Testis (tissue), 3 donors: ENCODE data around the gene ABCF2. TPM values are rescaled to one million over a fixed set of nuclear protein-coding genes. Genes with fewer than 3 reads are reported as not detected.

Experiments
- DNase-seq: peaks from one replicate; pipeline ENCODE4 v3.0.0-alpha.2; 2019
- H3K27ac ChIP-seq, 2 donors: fragments of 200-600 bp; sonication (generic); one replicate each; pipeline ENCODE4 v1.5.1; 2019
- H3K27me3 ChIP-seq: fragments of 200-600 bp; sonication (generic); one replicate; pipeline ENCODE4 v1.5.1; 2019
- H3K36me3 ChIP-seq: fragments of 200-600 bp; sonication (generic); one replicate; pipeline ENCODE4 v1.5.1; 2017; ENCODE audit warnings: low read depth; ENCODE audit errors: missing control alignments
- H3K4me1 ChIP-seq: fragments of 200-600 bp; sonication (generic); one replicate; pipeline ENCODE4 v1.5.1; 2019
- H3K4me3 ChIP-seq, 2 donors: fragments of 200-600 bp; sonication (generic); one replicate each; pipeline ENCODE4 v1.5.1; 2017 to 2019
- H3K9me3 ChIP-seq: fragments of 200-600 bp; sonication (generic); one replicate; pipeline ENCODE4 v1.5.1; 2017
- POLR2A ChIP-seq: fragments of 450-650 bp; IDR thresholded peaks from one replicate; pipeline ENCODE4 v1.6.1; 2017; ENCODE audit warnings: antibody characterized with exemption, mild to moderate bottlenecking, moderate library complexity
- WGBS, 2 donors: methylation state at CpG; one replicate each; pipeline ENCODE4 v1.1.5; 2018; 5-methylcytosine and 5-hydroxymethylcytosine counted together
- intact Hi-C: fragments of 100-400 bp; cut with DNase I; formaldehyde crosslinking; loops from one replicate; pipeline ENCODE4 v1.15.1; 2023; ENCODE audit warnings: low total_unique reads
- polyA plus RNA-seq: library from polyadenylated mRNA; stranded (reverse); fragments of 350-450 nt; fragmentation: Illumina TruSeq; extraction: RNeasy Lipid Tissue Mini Kit (QIAGEN cat#74804); gene quantifications from one replicate; pipeline ENCODE4 v1.2.3, GENCODE V29; 2014; ENCODE audit warnings: low read depth, low replicate concordance; ENCODE audit not compliant: insufficient read depth
- total RNA-seq, 2 donors: library from RNA; depleted of rRNA; stranded (reverse); fragments of >200 nt; gene quantifications; one replicate each; pipeline ENCODE4 v1.2.3, GENCODE V29; 2016
- TF ChIP-seq, protein P1 (sequence below), 3 experiments: fragments of 450-650 bp in 2 of 3; fragments of 200-600 bp in 1 of 3; sonication (generic) in 1 of 3; IDR thresholded peaks; one replicate each; pipeline ENCODE4 v1.5.1; 2016 to 2019; ENCODE audit warnings: antibody characterized with exemption in 3 of 3, mild to moderate bottlenecking in 2 of 3, moderate library complexity in 1 of 3

Gene ABCF2
- total and polyA plus RNA-seq, 3 donors from 2014 or later = 44.4 to 54.3 (median 49.4) TPM

DNA sequence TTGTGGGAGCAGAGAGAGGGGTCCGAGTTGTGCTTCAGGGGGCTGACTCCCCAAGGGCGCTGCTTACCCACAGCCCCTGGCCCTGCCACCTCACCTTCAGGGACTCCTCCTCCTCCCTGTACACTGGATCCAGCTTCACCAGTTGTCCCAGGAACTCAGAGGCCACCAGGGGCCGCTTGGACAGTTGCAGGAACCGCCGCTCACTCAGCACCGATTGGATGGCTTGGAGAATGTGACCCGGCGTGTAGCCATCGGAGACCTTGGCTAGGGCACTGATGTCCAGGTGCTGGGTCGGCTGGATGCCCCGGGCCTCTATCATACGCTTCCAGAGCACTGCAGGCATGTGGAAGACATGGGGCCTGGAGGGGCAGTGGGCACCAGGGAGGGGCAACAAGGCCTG is 35.5 kb downstream of the ABCF2 start:
- Histone ChIP-seq H3K4me3 (no peak overlapping the region), H3K27me3 (no peaks in the 10 kb centered on the region), H3K4me1 (no peaks in the 10 kb centered on the region), H3K9me3 (no peaks in the 10 kb centered on the region), H3K27ac (no peak overlapping the region), H3K36me3 (no peaks in the 10 kb centered on the region)
- intact Hi-C loops = no loop called here
- no peak for DNase-seq
- TF ChIP-seq, protein P1, sequence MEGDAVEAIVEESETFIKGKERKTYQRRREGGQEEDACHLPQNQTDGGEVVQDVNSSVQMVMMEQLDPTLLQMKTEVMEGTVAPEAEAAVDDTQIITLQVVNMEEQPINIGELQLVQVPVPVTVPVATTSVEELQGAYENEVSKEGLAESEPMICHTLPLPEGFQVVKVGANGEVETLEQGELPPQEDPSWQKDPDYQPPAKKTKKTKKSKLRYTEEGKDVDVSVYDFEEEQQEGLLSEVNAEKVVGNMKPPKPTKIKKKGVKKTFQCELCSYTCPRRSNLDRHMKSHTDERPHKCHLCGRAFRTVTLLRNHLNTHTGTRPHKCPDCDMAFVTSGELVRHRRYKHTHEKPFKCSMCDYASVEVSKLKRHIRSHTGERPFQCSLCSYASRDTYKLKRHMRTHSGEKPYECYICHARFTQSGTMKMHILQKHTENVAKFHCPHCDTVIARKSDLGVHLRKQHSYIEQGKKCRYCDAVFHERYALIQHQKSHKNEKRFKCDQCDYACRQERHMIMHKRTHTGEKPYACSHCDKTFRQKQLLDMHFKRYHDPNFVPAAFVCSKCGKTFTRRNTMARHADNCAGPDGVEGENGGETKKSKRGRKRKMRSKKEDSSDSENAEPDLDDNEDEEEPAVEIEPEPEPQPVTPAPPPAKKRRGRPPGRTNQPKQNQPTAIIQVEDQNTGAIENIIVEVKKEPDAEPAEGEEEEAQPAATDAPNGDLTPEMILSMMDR (IDR thresholded peaks at IDR 0.05) = no peak
- no peak for TF ChIP-seq POLR2A
- 83 to 87% methylated on average over 8 to 12 of the region's 12 CpGs for WGBS, 2 donors

- H3K27ac ChIP-seq = no peak overlapping the region
- no peaks in the 10 kb centered on the region for H3K4me1 ChIP-seq
- TF ChIP-seq, protein P1 (IDR thresholded peaks at IDR 0.05) = no peak
- TF ChIP-seq POLR2A = no peak
- 75 to 92% methylated on average over 4 of the region's 4 CpGs for WGBS, 2 donors
- H3K9me3 ChIP-seq = no peaks in the 10 kb centered on the region
- intact Hi-C loops = no loop called here
- H3K36me3 ChIP-seq = no peaks in the 10 kb centered on the region
- H3K4me3 ChIP-seq = no peak overlapping the region
- no peaks in the 10 kb centered on the region for H3K27me3 ChIP-seq
- DNase-seq = no peak
Observed at GRCh38 chr7:151189038-151189437, 38.0 kb downstream of the ABCF2 start.

DNA sequence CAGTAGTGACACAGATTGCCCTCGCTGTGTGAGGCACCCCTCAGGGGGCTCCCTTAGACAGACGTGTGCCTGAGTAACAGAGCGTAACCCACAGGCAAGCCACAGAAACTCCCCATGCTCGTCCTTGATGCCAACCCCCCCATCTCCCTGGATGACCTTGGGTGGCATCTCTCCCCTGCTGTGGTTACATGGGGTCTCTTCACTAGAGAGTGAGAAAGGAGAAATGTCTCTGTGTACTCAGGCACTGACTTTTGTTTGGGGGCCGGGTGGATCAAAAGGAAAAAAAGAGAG is 38.8 kb downstream of the ABCF2 start:
- no peak for DNase-seq
- intact Hi-C loops = no loop called here
- Histone ChIP-seq H3K9me3 (no peaks in the 10 kb centered on the region), H3K4me1 (no peaks in the 10 kb centered on the region), H3K4me3 (no peak overlapping the region), H3K27ac (no peak overlapping the region), H3K36me3 (no peaks in the 10 kb centered on the region), H3K27me3 (no peaks in the 10 kb centered on the region)
- 63 to 73% methylated on average over 5 of the region's 5 CpGs for WGBS, 2 donors
- TF ChIP-seq, protein P1 (IDR thresholded peaks at IDR 0.05) = no peak
- TF ChIP-seq POLR2A = no peak

DNA sequence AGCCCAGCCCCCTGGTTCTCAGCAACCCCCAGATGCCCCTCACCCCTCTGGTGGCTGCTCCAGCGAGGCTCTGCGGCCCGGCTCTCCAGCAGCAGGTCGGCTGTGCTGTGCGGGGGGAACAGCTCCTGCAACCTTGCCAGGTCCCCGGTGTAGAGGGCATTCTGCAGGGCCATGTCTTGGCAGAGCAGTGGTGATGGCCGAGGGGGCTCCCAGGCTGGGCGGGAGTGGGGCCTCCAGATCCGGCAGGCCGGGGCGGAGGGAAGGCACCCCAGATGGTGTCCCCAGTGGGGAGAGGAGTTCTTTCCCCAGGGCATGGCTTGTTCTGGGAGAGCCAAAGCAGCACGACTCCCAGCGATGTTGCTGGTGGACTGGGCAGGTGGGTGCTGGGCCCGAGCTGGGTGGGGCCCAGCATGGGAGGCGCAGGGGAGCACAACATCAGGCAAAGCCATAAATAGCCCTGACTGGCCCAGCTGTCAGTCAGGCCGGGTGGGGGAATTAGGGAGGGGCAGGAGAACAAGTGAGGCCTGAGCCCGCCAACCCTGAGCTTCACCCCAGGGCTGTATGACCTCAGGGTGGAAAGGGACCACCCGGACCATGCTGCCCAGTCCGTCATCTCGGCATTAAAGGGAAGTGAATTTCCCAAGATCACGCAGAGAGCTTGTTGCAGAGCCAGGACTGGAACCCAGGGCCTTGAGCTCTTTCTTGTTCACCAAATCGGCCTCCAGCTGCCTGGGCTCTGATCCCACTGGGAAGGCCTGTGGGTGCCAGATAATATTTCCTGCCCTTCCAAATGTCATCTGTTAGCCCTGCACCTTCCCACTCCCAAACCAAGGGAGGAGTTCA is 39.4 kb downstream of the ABCF2 start:
- Histone ChIP-seq H3K9me3 (no peaks in the 10 kb centered on the region), H3K4me3 (no peak overlapping the region), H3K36me3 (no peaks in the 10 kb centered on the region), H3K27me3 (no peaks in the 10 kb centered on the region), H3K4me1 (no peaks in the 10 kb centered on the region), H3K27ac (no peak overlapping the region)
- DNase-seq = no peak
- intact Hi-C loops = no loop called here
- 84 to 90% methylated on average over 15 to 21 of the region's 22 CpGs for WGBS, 2 donors
- no peak for TF ChIP-seq POLR2A
- TF ChIP-seq, protein P1 (IDR thresholded peaks at IDR 0.05) = no peak
